ENCODE data around the gene KRT83.

KRT83 gene

GRCh38 chr12:52327830-52328500, 6.8 kb upstream of the KRT83 start:
- DNase-seq = no peak

- peak; percentile 56 to 83 for DNase-seq
Measured at GRCh38 chr12:52327052-52327829, 6.0 kb upstream of the KRT83 start.

- DNase-seq = no peak
Measured at GRCh38 chr12:52324153-52324444, 2.9 kb upstream of the KRT83 start.

- no peak for DNase-seq
Measured at GRCh38 chr12:52323416-52324152, 2.4 kb upstream of the KRT83 start.

- no peak for DNase-seq
Measured at GRCh38 chr12:52323001-52323400, 1.8 kb upstream of the KRT83 start.

- no peak for DNase-seq
Measured at GRCh38 chr12:52322069-52322468, 871 bp upstream of the KRT83 start.

- DNase-seq = no peak
Measured at GRCh38 chr12:52321418-52321817, 220 bp upstream of the KRT83 start.

GRCh38 chr12:52319097-52319496, 2.1 kb downstream of the KRT83 start:
- DNase-seq = no peak

GRCh38 chr12:52318241-52318990, 2.8 kb downstream of the KRT83 start:
- DNase-seq = no peak

- no peak for DNase-seq
Measured at GRCh38 chr12:52317468-52318052, 3.6 kb downstream of the KRT83 start.

GRCh38 chr12:52316701-52317100, 4.5 kb downstream of the KRT83 start:
- no peak for DNase-seq

GRCh38 chr12:52316290-52316689, 4.9 kb downstream of the KRT83 start:
- no peak for DNase-seq

GRCh38 chr12:52315721-52316120, 5.5 kb downstream of the KRT83 start:
- peak in 1 of 2 experiments; percentile 15 for DNase-seq

- DNase-seq = no peak
Measured at GRCh38 chr12:52314511-52314910, 6.7 kb downstream of the KRT83 start.

- DNase-seq = no peak
Measured at GRCh38 chr12:52313926-52314325, 7.3 kb downstream of the KRT83 start.

GRCh38 chr12:52313461-52313860, 7.7 kb downstream of the KRT83 start:
- no peak for DNase-seq

GRCh38 chr12:52312086-52312485, 9.1 kb downstream of the KRT83 start:
- DNase-seq = no peak

GRCh38 chr12:52311285-52311648, 9.9 kb downstream of the KRT83 start:
- no peak for DNase-seq

- DNase-seq = no peak
Measured at GRCh38 chr12:52310622-52311284, 10.4 kb downstream of the KRT83 start.

GRCh38 chr12:52308806-52309425, 12.3 kb downstream of the KRT83 start:
- DNase-seq = no peak

GRCh38 chr12:52307836-52308805, 13.1 kb downstream of the KRT83 start:
- peak in 1 of 2 experiments; percentile 26 for DNase-seq
